ENCODE results near the gene PTGR2.

DNA sequence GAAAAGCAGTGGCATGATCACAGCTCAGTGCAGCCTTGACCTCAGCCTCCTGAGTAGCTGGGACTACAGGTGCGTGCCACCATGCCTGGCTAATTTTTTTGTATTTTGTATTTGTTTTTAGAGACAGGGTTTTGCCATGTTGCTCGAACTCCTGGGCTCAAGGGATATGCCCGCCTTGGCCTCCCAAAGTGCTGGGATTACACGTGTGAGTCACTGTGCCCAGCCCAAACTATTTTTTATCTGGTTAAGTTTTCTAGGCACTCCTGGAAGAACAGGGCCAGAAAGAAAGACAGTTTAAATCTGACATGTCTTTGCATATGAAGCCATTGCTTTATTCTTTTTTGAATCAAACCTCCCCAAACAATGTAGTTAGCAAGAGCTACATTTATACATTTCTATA is 27.5 kb upstream of the PTGR2 start:
- TF ChIP-seq, protein P1, sequence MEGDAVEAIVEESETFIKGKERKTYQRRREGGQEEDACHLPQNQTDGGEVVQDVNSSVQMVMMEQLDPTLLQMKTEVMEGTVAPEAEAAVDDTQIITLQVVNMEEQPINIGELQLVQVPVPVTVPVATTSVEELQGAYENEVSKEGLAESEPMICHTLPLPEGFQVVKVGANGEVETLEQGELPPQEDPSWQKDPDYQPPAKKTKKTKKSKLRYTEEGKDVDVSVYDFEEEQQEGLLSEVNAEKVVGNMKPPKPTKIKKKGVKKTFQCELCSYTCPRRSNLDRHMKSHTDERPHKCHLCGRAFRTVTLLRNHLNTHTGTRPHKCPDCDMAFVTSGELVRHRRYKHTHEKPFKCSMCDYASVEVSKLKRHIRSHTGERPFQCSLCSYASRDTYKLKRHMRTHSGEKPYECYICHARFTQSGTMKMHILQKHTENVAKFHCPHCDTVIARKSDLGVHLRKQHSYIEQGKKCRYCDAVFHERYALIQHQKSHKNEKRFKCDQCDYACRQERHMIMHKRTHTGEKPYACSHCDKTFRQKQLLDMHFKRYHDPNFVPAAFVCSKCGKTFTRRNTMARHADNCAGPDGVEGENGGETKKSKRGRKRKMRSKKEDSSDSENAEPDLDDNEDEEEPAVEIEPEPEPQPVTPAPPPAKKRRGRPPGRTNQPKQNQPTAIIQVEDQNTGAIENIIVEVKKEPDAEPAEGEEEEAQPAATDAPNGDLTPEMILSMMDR (IDR thresholded peaks at IDR 0.05 in 8 of 11, conservative IDR thresholded peaks at IDR 0.05 in 3 of 11) = no peak
- TF ChIP-seq POLR2AphosphoS5 (IDR thresholded peaks at IDR 0.05) = no peak
- no peak for TF ChIP-seq POLR2A (IDR thresholded peaks at IDR 0.05)

Data from spleen (tissue), 7 donors.